Thoracic aorta (tissue), 2 donors: ENCODE data around the gene RHOU. TPM values are rescaled to one million over a fixed set of nuclear protein-coding genes. Genes with fewer than 3 reads are reported as not detected.

Source experiments
- ATAC-seq: fragments of 150-250 bp; one replicate; pipeline ENCODE4 v1.8.0; 2017; ENCODE audit warnings: low read depth; ENCODE audit not compliant: insufficient number of reproducible peaks, low FRiP score
- DNase-seq: peaks from one replicate; pipeline ENCODE4 v3.0.0-alpha.2; 2020; ENCODE audit warnings: low spot score
- H3K27ac ChIP-seq, 2 donors: fragments of 200-600 bp; sonication (generic); 1 replicate in 1 of 2; 2 replicates in 1 of 2; pipeline ENCODE4 v1.5.1; 2016; ENCODE audit warnings: mild to moderate bottlenecking in 2 of 2, moderate library complexity in 2 of 2
- H3K27me3 ChIP-seq: fragments of 200-600 bp; sonication (generic); replicated peaks from 2 replicates; pipeline ENCODE4 v1.6.0; 2016; ENCODE audit warnings: mild to moderate bottlenecking; ENCODE audit not compliant: insufficient read depth
- H3K36me3 ChIP-seq: fragments of 200-600 bp; sonication (generic); one replicate; pipeline ENCODE4 v1.5.1; 2016
- H3K4me1 ChIP-seq, 2 donors: fragments of 200-600 bp; sonication (generic); 1 replicate in 1 of 2; 2 replicates in 1 of 2; pipeline versions ENCODE4 v1.5.1 to v1.6.0; 2016; ENCODE audit warnings: low read depth in 2 of 2, mild to moderate bottlenecking in 1 of 2; ENCODE audit not compliant: control insufficient read depth in 1 of 2
- H3K4me3 ChIP-seq: fragments of 200-600 bp; sonication (generic); 2 replicates; pipeline ENCODE4 v1.5.1; 2016; ENCODE audit warnings: mild to moderate bottlenecking
- H3K9me3 ChIP-seq: fragments of 200-600 bp; sonication (generic); 2 replicates; pipeline ENCODE4 v1.5.1; 2016
- total RNA-seq, 2 donors: library from RNA; depleted of rRNA; stranded (reverse); fragments of >200 nt; gene quantifications; one replicate each; pipeline versions ENCODE4 v1.1.0 to v1.2.3, GENCODE V29; 2016
- TF ChIP-seq, protein P1 (sequence below): fragments of 200-600 bp; sonication (generic); IDR thresholded peaks from one replicate; pipeline ENCODE4 v1.5.1; 2019; ENCODE audit warnings: antibody characterized with exemption

The RHOU gene
- total RNA-seq, 2 donors from 2014 or later = 23.0 to 37.7 TPM

DNA sequence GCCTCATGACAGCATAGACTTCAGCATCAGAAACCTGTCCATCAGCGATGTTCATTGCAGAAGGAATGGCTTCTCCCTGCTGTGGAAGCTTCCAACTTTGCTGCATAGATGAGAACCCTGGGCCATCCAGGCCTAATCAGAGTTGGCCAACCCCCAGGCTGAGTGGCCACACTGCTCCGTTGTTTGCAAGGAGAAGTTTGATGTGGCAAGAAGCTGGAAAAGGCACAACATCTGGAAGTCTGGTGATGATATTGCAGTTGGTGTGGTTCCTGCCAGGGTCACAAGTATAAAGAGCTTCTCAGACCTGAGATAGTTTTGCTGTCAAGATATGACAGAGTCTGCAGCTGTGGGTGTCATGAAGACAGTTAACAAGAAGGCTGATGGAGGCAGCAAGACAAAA is 41.2 kb downstream of the RHOU start:
- no peaks in the 10 kb centered on the region for H3K9me3 ChIP-seq
- H3K27me3 ChIP-seq = no peaks in the 10 kb centered on the region
- H3K4me1 ChIP-seq = no peaks in the 10 kb centered on the region
- no peak overlapping the region for H3K27ac ChIP-seq
- TF ChIP-seq, protein P1, sequence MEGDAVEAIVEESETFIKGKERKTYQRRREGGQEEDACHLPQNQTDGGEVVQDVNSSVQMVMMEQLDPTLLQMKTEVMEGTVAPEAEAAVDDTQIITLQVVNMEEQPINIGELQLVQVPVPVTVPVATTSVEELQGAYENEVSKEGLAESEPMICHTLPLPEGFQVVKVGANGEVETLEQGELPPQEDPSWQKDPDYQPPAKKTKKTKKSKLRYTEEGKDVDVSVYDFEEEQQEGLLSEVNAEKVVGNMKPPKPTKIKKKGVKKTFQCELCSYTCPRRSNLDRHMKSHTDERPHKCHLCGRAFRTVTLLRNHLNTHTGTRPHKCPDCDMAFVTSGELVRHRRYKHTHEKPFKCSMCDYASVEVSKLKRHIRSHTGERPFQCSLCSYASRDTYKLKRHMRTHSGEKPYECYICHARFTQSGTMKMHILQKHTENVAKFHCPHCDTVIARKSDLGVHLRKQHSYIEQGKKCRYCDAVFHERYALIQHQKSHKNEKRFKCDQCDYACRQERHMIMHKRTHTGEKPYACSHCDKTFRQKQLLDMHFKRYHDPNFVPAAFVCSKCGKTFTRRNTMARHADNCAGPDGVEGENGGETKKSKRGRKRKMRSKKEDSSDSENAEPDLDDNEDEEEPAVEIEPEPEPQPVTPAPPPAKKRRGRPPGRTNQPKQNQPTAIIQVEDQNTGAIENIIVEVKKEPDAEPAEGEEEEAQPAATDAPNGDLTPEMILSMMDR = no peak
- no peak overlapping the region for H3K4me3 ChIP-seq
- ATAC-seq = no peak
- H3K36me3 ChIP-seq = no peaks in the 10 kb centered on the region
- no peak for DNase-seq

DNA sequence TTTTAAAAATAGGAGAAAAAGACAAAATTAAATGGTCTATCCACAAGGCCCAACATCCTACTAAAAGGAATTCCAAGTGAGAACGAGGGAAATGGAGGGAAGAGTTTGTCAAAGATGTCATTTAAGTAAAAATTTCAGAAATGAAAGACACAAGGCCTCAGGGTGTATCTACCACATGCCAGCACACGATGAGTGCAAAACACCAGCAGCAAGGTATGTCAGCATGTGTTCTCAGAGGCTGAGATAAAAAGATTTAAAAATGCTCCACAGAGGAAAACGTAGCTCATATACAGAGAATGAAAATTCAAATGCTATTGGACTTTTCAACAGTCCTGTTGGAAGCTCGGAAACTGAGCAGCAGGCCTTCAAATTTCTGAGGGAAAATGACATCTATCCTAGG is 42.0 kb downstream of the RHOU start:
- ATAC-seq (no peak), DNase-seq (no peak)
- H3K27ac ChIP-seq = no peak overlapping the region
- H3K36me3 ChIP-seq = no peaks in the 10 kb centered on the region
- H3K27me3 ChIP-seq = no peaks in the 10 kb centered on the region
- H3K4me3 ChIP-seq = no peak overlapping the region
- H3K9me3 ChIP-seq = no peaks in the 10 kb centered on the region
- TF ChIP-seq, protein P1 = no peak
- no peaks in the 10 kb centered on the region for H3K4me1 ChIP-seq

DNA sequence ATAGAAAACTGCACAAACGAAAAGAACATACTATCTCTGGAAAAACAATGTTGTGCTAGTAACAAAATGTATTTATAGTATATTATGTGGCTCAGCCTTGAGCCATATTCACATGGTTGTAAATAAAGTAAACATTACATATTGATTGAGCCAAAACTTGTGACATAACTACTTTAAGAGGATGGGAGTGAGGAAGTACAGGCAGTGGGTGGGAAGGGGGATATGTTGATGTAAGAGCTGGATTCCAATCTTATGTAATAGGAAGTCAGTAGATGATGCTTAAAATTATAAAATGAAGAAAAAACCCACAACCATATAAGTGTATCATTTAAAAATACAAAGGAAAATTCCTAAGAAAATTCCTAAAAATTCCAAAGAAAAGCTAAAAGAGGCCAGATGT is 42.7 kb downstream of the RHOU start:
- Histone ChIP-seq H3K36me3 (no peaks in the 10 kb centered on the region), H3K27me3 (no peaks in the 10 kb centered on the region), H3K9me3 (no peaks in the 10 kb centered on the region), H3K4me3 (no peak overlapping the region), H3K27ac (no peak overlapping the region), H3K4me1 (no peaks in the 10 kb centered on the region)
- ATAC-seq (no peak), DNase-seq (no peak)
- TF ChIP-seq, protein P1 = no peak

DNA sequence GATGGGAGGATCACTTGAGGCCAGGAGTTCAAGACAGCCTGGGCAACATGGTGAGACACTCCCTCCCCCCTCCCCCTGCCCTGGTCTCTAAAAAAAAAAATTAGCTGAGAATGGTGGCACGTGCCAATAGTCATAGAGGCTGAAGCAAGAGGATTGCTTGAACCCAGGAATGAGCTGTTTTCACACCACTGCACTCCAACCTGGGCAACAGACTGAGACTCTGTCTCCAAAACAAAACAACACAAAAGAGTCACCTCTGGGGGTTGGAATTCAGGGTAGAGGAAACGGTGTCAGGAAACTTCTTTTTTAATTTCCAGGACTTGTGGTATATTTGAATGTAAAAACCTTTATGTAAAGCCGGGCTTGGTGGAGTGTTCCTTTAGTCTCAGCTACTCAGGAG is 43.2 kb downstream of the RHOU start:
- H3K9me3 ChIP-seq = no peaks in the 10 kb centered on the region
- H3K4me3 ChIP-seq = no peak overlapping the region
- no peak for ATAC-seq
- H3K36me3 ChIP-seq = no peaks in the 10 kb centered on the region
- no peak for DNase-seq
- no peaks in the 10 kb centered on the region for H3K27me3 ChIP-seq
- TF ChIP-seq, protein P1 = no peak
- H3K4me1 ChIP-seq = no peaks in the 10 kb centered on the region
- H3K27ac ChIP-seq = no peak overlapping the region

DNA sequence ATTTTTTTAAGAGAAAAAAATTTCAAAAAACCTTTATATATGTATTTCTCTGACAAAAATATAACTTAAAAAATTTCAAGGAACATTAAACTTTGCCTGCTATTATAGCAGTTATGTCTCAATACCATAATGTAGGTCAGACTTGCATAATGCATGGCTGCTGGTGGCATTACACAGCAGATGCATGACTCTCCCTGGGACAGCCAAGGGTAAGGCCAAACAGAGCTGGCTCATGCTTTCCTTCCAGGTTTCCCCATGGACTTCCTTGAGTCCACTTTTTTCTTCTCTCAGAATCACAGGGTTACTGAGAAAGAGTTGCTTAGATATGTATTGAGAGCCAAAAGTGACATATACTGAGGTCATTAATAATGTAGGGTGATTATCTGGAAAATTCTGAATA is 43.7 kb downstream of the RHOU start:
- H3K36me3 ChIP-seq = no peaks in the 10 kb centered on the region
- H3K27me3 ChIP-seq = no peaks in the 10 kb centered on the region
- ATAC-seq = no peak
- TF ChIP-seq, protein P1 = no peak
- H3K27ac ChIP-seq = no peak overlapping the region
- no peaks in the 10 kb centered on the region for H3K4me1 ChIP-seq
- H3K4me3 ChIP-seq = no peak overlapping the region
- no peaks in the 10 kb centered on the region for H3K9me3 ChIP-seq
- DNase-seq = no peak
